ENCODE measurements around the gene CCDC59. TPM values are rescaled to one million over a fixed set of nuclear protein-coding genes. Genes with fewer than 3 reads are reported as not detected.
A peak's percentile ranks its signal among the peaks of the same experiment; 100 is the strongest.
"Not testable (repeated sequence)": the region's sequence is repeated elsewhere in the genome, so short reads cannot be mapped to it uniquely, and the experiment has no call there.

Gene CCDC59
- total RNA-seq, 2 donors from 2014 or later, result 51.9 to 65.4 TPM

- no peak overlapping the region for H3K27ac Mint-ChIP-seq
- no peak for DNase-seq
- TF ChIP-seq CTCF (conservative IDR thresholded peaks at IDR 0.05), result no peak
- Histone ChIP-seq H3K4me3 (ENCODE audit: low read length) (no peak overlapping the region), H3K9me3 (ENCODE audit: control insufficient read depth, low read length) (peaks cover 11% of the 10 kb centered on the region), H3K27ac (ENCODE audit: low read depth, low read length) (no peak overlapping the region), H3K9ac (ENCODE audit: extremely low read depth, low read length, poor library complexity, severe bottlenecking) (no peak overlapping the region), H3K36me3 (ENCODE audit: control insufficient read depth, insufficient read depth, low read length) (no peaks in the 10 kb centered on the region), H3K27me3 (ENCODE audit: control insufficient read depth, insufficient read depth, low read length, poor library complexity, severe bottlenecking) (no peaks in the 10 kb centered on the region), H3K4me1 (ENCODE audit: control insufficient read depth, insufficient read depth, low read length) (no peaks in the 10 kb centered on the region)
- 83% methylated on average over 1 of the region's 1 CpG; no CpG with 5 or more reads in 1 of the 2 experiments for WGBS, 2 experiments (ENCODE audit: insufficient coverage in 1 of 2, insufficient read length in 1 of 2)
- H3K27me3 Mint-ChIP-seq (ENCODE audit: insufficient read depth), result no peaks in the 10 kb centered on the region
- peaks cover 14% of the 10 kb centered on the region for H3K9me3 Mint-ChIP-seq
- H3K36me3 Mint-ChIP-seq (ENCODE audit: low read depth), result peaks cover 27% of the 10 kb centered on the region
- H3K4me3 Mint-ChIP-seq, result no peak overlapping the region
- peaks cover 18% of the 10 kb centered on the region for H3K4me1 Mint-ChIP-seq
Measured at GRCh38 chr12:82366197-82366596, 8.0 kb upstream of the CCDC59 start.

GRCh38 chr12:82363990-82364389, 5.8 kb upstream of the CCDC59 start:
- Mint-ChIP-seq H3K27me3 (ENCODE audit: insufficient read depth) (no peaks in the 10 kb centered on the region), H3K36me3 (ENCODE audit: low read depth) (peaks cover 18% of the 10 kb centered on the region), H3K4me3 (no peak overlapping the region), H3K9me3 (peaks cover 6% of the 10 kb centered on the region), H3K4me1 (peaks cover 25% of the 10 kb centered on the region), H3K27ac (peak overlapping the region; percentile 55)
- no peak for TF ChIP-seq CTCF (conservative IDR thresholded peaks at IDR 0.05)
- Histone ChIP-seq H3K9ac (ENCODE audit: extremely low read depth, low read length, poor library complexity, severe bottlenecking) (no peak overlapping the region), H3K36me3 (ENCODE audit: control insufficient read depth, insufficient read depth, low read length) (no peaks in the 10 kb centered on the region), H3K4me3 (ENCODE audit: low read length) (peak overlapping the region; percentile 42), H3K4me1 (ENCODE audit: control insufficient read depth, insufficient read depth, low read length) (no peaks in the 10 kb centered on the region), H3K9me3 (ENCODE audit: control insufficient read depth, low read length) (peaks cover 1% of the 10 kb centered on the region), H3K27ac (ENCODE audit: low read depth, low read length) (no peak overlapping the region), H3K27me3 (ENCODE audit: control insufficient read depth, insufficient read depth, low read length, poor library complexity, severe bottlenecking) (no peaks in the 10 kb centered on the region)
- WGBS, 2 experiments (ENCODE audit: insufficient coverage in 1 of 2, insufficient read length in 1 of 2), result 91 to 94% methylated on average over 3 of the region's 4 CpGs
- no peak for DNase-seq

GRCh38 chr12:82361461-82361915, 3.3 kb upstream of the CCDC59 start:
- H3K9me3 Mint-ChIP-seq, result peaks cover 4% of the 10 kb centered on the region
- H3K36me3 ChIP-seq (ENCODE audit: control insufficient read depth, insufficient read depth, low read length), result peaks cover 1% of the 10 kb centered on the region
- no peak overlapping the region for H3K4me3 ChIP-seq (ENCODE audit: low read length)
- H3K27ac Mint-ChIP-seq, result no peak overlapping the region
- no peaks in the 10 kb centered on the region for H3K27me3 ChIP-seq (ENCODE audit: control insufficient read depth, insufficient read depth, low read length, poor library complexity, severe bottlenecking)
- no peak overlapping the region for H3K9ac ChIP-seq (ENCODE audit: extremely low read depth, low read length, poor library complexity, severe bottlenecking)
- no peaks in the 10 kb centered on the region for H3K27me3 Mint-ChIP-seq (ENCODE audit: insufficient read depth)
- no peaks in the 10 kb centered on the region for H3K9me3 ChIP-seq (ENCODE audit: control insufficient read depth, low read length)
- H3K36me3 Mint-ChIP-seq (ENCODE audit: low read depth), result peaks cover 18% of the 10 kb centered on the region
- DNase-seq, result no peak
- 88 to 94% methylated on average over 2 to 22 of the region's 22 CpGs for WGBS, 2 experiments (ENCODE audit: insufficient coverage in 1 of 2, insufficient read length in 1 of 2)
- H3K4me1 Mint-ChIP-seq, result peaks cover 33% of the 10 kb centered on the region
- no peak overlapping the region for H3K4me3 Mint-ChIP-seq
- no peak for TF ChIP-seq CTCF (conservative IDR thresholded peaks at IDR 0.05)
- no peaks in the 10 kb centered on the region for H3K4me1 ChIP-seq (ENCODE audit: control insufficient read depth, insufficient read depth, low read length)
- no peak overlapping the region for H3K27ac ChIP-seq (ENCODE audit: low read depth, low read length)

- WGBS, 2 experiments (ENCODE audit: insufficient coverage in 1 of 2, insufficient read length in 1 of 2), result 95 to 98% methylated on average over 8 to 11 of the region's 11 CpGs
- H3K4me3 Mint-ChIP-seq; H3K27me3 Mint-ChIP-seq (ENCODE audit: insufficient read depth); H3K36me3 ChIP-seq (ENCODE audit: control insufficient read depth, insufficient read depth, low read length); H3K9ac ChIP-seq (ENCODE audit: extremely low read depth, low read length, poor library complexity, severe bottlenecking); H3K9me3 Mint-ChIP-seq; DNase-seq; H3K27me3 ChIP-seq (ENCODE audit: control insufficient read depth, insufficient read depth, low read length, poor library complexity, severe bottlenecking); H3K27ac ChIP-seq (ENCODE audit: low read depth, low read length); H3K4me3 ChIP-seq (ENCODE audit: low read length); H3K4me1 ChIP-seq (ENCODE audit: control insufficient read depth, insufficient read depth, low read length); H3K27ac Mint-ChIP-seq; H3K9me3 ChIP-seq (ENCODE audit: control insufficient read depth, low read length): not testable (repeated sequence)
- peaks cover 33% of the 10 kb centered on the region for H3K4me1 Mint-ChIP-seq
- peaks cover 23% of the 10 kb centered on the region for H3K36me3 Mint-ChIP-seq (ENCODE audit: low read depth)
Measured at GRCh38 chr12:82360834-82361233, 2.6 kb upstream of the CCDC59 start.

Data from endodermal cell (in vitro differentiated cells).